ENCODE results near the gene CCDC9.
"Not testable (repeated sequence)": the region's sequence is repeated elsewhere in the genome, so short reads cannot be mapped to it uniquely, and the experiment has no call there.

Gene CCDC9

DNA sequence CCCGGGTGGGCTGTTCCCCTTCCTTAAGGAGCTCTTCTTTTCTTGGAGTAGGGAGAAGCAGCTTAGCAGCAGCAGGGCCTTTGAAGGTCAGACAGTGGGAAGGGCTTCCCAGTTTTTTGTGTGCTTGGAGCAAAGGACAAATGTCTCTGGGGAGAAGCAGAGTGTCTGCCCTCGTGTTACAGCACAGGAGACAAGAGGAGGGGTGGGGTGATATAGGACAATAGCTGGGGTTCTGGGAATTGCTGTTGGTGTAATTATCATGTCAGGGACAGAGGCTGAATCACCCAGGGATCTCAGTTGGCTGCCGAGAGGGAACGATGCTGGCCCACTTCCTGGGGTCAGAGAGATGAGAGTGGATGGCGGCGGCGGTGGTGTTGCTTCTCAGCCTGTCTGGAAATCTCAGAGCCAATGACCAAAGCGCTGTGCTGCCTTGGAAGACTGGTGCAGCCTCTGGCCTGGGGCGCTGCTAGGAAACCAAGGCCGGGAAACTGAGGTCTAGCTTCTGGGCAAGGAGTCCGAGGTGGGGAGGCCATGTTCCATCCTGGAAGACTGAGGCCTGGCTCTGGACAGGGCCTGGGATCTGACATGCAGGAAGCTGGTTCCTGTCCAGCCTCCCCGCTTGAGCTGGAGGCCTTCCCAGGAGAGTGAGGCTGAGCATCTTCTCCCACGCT lies 19.6 kb downstream of the CCDC9 start:
- no peak for ATAC-seq (ENCODE audit: low read depth)
- no peaks in the 10 kb centered on the region for H3K27me3 Mint-ChIP-seq
- peaks cover 4% of the 10 kb centered on the region for H3K36me3 Mint-ChIP-seq
- no peaks in the 10 kb centered on the region for H3K9me3 Mint-ChIP-seq
- H3K27ac Mint-ChIP-seq, result peak overlapping the region; percentile 79
- peaks cover 22% of the 10 kb centered on the region for H3K4me1 Mint-ChIP-seq
- H3K4me3 Mint-ChIP-seq, result peak overlapping the region; percentile 82
- no peak for DNase-seq (ENCODE audit: low spot score in 2 of 2)

DNA sequence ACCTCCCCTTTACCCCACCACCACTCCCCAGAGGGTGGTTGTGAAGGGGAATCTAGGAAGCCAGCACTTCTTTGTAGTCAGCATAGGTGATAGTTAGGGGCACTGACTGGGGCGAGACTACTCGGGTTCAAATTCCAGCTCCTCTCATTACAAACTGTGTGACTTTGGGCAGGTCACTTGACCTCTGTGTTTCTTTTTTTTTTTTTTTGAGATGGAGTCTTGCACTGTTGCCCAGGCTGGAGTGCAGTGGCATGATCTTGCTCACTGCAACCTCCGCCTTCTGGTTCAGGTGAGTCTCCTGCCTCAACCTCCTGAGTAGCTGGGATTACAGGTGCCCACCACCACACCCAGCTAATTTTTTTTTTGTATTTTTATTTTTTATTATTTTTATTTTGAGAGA lies 20.2 kb downstream of the CCDC9 start:
- not testable (repeated sequence) for H3K9me3 Mint-ChIP-seq; ATAC-seq (ENCODE audit: low read depth); H3K4me3 Mint-ChIP-seq; H3K27ac Mint-ChIP-seq; DNase-seq (ENCODE audit: low spot score in 2 of 2); H3K36me3 Mint-ChIP-seq; H3K27me3 Mint-ChIP-seq
- H3K4me1 Mint-ChIP-seq, result peaks cover 22% of the 10 kb centered on the region

DNA sequence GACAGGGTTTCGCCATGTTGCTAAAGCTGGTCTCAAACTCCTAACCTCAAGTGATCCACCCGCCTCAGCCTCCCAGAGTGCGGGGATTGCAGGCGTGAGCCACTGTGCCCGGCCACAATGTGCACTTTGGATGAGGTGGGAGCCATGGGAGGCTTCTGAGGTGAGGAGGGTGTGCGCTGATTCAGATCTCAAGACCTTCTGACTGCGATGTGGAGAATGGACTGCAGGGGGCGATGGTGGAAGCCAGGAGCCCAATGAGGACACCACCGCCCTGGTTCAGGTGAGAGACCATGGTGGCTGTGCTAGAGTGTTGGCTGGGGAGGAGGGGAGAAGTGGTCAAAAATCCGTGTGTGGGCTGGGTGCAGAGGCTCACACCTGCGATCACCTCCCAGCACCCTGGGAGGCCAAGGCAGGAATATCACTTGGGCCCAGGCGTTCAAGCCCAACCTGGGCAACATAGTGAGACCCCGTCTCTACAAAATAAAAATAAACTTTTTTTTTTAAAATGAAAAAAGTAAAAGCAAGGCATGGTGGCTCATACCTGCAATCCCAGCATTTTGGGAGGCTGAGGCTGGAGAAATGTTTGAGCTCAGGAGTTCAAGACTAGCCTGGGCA lies 24.0 kb downstream of the CCDC9 start:
- no peaks in the 10 kb centered on the region for H3K27me3 Mint-ChIP-seq
- H3K27ac Mint-ChIP-seq, result no peak overlapping the region
- no peaks in the 10 kb centered on the region for H3K9me3 Mint-ChIP-seq
- H3K4me3 Mint-ChIP-seq, result no peak overlapping the region
- ATAC-seq (ENCODE audit: low read depth) (peak; percentile 59), DNase-seq (ENCODE audit: low spot score in 2 of 2) (no peak)
- H3K36me3 Mint-ChIP-seq, result peaks cover 2% of the 10 kb centered on the region
- peaks cover 16% of the 10 kb centered on the region for H3K4me1 Mint-ChIP-seq

DNA sequence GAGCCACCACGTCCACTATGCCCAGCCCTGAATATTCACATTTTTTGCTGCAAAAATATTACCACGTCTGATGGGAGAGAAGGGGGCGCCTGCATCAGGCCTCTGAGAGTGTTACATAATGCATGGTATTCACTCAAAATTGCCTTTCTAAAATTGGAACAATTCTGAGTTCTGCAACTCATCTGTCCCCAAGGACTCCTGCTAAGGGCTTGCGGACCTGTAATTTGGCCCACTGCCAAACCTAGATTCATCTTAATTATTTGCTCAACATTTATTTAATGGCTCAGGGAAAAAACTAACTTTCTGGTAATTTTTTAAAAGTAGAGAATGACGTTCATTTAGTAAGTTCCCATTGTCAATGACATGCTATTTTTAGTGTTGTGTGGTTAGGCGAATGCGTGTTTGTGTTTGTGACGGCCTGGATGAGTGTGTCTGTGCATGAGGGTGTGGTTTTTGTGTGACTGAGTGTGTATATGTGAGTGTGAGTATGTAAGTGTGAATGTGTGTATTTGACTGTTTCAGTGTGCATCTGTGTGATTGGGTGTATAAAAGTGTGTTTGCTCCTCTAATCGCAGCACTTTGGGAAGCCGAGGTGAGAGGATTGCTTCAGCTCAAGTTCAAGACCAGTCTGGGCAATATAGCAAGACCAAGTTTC lies 27.2 kb downstream of the CCDC9 start:
- ATAC-seq (ENCODE audit: low read depth) (no peak), DNase-seq (ENCODE audit: low spot score in 2 of 2) (no peak)
- no peak overlapping the region for H3K27ac Mint-ChIP-seq
- peaks cover 10% of the 10 kb centered on the region for H3K4me1 Mint-ChIP-seq
- H3K36me3 Mint-ChIP-seq, result no peaks in the 10 kb centered on the region
- no peaks in the 10 kb centered on the region for H3K27me3 Mint-ChIP-seq
- H3K4me3 Mint-ChIP-seq, result no peak overlapping the region
- H3K9me3 Mint-ChIP-seq, result no peaks in the 10 kb centered on the region

DNA sequence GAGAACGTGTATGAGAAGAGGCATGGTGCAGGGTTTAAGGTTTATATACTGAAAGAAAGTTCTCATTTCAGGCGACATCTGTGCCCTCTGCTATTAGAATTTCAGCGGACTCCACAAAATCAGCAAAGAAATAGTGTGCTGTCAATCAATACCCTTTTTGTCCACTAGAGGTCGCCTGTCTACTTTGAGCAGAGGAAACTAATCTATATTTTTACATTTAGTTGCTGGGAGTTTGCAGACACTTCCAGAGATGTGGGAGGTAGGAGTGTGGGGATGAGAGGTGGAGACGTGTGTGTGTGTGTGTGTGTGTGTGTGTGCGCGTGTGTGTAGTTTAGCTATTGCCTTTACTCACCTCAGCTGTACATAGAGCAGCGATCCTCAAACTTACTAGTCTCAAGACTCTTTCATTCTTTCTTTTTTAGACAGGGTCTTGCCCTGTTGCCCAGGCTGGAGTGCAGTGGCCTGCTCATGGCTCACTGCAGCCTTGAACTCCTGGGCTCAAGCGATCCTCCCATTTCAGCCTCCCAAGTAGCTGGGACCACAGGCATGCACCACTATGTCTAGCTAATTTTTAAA lies 28.1 kb downstream of the CCDC9 start:
- Mint-ChIP-seq H3K36me3 (no peaks in the 10 kb centered on the region), H3K27ac (no peak overlapping the region), H3K4me3 (no peak overlapping the region), H3K27me3 (no peaks in the 10 kb centered on the region), H3K9me3 (no peaks in the 10 kb centered on the region), H3K4me1 (peaks cover 14% of the 10 kb centered on the region)
- ATAC-seq (ENCODE audit: low read depth) (no peak), DNase-seq (ENCODE audit: low spot score in 2 of 2) (peak; percentile 65 to 72)

DNA sequence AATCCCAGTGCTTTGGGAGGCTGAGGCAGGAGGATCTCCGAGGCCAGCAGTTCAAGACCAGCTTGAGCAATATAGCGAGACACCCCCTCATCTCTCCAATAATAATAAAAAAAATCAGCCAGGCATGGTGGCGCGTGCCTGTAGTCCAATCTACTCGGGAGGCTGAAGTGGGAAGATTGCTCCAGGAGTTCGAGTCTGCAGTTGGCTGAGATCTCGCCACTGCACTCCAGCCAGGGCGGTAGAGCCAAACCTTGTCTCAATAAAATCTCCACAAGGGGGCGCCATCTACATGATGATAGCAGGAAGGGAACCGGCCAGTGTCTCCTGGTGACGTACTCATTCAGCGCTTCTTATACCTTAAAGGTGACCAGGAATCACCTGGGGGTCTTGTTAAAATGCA lies 39.7 kb downstream of the CCDC9 start:
- no peaks in the 10 kb centered on the region for H3K9me3 Mint-ChIP-seq
- DNase-seq (ENCODE audit: low spot score in 2 of 2) (peak; percentile 82 to 87), ATAC-seq (ENCODE audit: low read depth) (peak; percentile 92)
- H3K4me1 Mint-ChIP-seq, result peaks cover 13% of the 10 kb centered on the region
- peaks cover 6% of the 10 kb centered on the region for H3K27me3 Mint-ChIP-seq
- no peak overlapping the region for H3K4me3 Mint-ChIP-seq
- no peaks in the 10 kb centered on the region for H3K36me3 Mint-ChIP-seq
- no peak overlapping the region for H3K27ac Mint-ChIP-seq

DNA sequence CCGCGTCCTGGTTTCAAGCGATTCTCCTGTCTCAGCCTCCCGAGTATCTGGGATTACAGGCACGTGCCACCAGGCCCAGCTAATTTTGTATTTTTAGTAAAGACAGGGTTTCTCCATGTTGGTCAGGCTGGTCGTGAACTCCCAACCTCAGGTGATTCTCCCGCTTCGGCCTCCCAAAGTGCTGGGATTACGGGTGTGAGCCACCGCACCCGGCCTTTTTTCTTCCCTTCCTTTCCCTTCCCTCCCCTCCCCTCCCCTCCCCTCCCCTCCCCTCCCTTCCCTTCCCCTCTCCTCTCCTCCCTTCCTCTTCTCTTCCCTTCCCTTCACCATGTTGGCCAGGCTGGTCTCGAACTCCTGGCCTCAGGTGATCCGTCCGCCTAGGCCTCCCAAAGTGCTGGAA lies 44.5 kb downstream of the CCDC9 start:
- not testable (repeated sequence) for H3K9me3 Mint-ChIP-seq; ATAC-seq (ENCODE audit: low read depth); H3K36me3 Mint-ChIP-seq; H3K27me3 Mint-ChIP-seq; DNase-seq (ENCODE audit: low spot score in 2 of 2); H3K4me3 Mint-ChIP-seq
- Mint-ChIP-seq H3K4me1 (peaks cover 24% of the 10 kb centered on the region), H3K27ac (peak overlapping the region; percentile 65)

DNA sequence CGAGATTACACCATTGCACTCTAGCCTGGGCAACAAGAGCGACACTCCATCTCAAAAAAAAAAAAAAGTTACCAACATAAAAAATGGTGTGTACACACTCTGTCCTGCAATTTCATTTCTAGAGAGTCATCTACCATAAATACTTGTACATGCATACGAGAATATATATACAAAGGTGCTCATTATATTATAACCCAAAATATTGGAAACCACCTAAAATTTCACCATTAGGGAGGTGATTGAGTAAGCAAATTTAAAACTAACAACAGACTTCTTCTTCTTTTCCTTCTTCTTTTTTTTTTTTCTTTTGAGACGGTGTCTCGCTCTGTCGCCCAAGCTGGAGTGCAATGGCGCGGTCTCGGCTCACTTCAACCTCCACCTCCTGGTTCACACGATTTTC lies 45.9 kb downstream of the CCDC9 start:
- H3K4me1 Mint-ChIP-seq, result peaks cover 20% of the 10 kb centered on the region
- H3K27me3 Mint-ChIP-seq, result peaks cover 15% of the 10 kb centered on the region
- no peaks in the 10 kb centered on the region for H3K9me3 Mint-ChIP-seq
- ATAC-seq (ENCODE audit: low read depth) (peak; percentile 65), DNase-seq (ENCODE audit: low spot score in 2 of 2) (no peak)
- H3K27ac Mint-ChIP-seq, result peak overlapping the region; percentile 16
- no peaks in the 10 kb centered on the region for H3K36me3 Mint-ChIP-seq
- H3K4me3 Mint-ChIP-seq, result no peak overlapping the region

DNA sequence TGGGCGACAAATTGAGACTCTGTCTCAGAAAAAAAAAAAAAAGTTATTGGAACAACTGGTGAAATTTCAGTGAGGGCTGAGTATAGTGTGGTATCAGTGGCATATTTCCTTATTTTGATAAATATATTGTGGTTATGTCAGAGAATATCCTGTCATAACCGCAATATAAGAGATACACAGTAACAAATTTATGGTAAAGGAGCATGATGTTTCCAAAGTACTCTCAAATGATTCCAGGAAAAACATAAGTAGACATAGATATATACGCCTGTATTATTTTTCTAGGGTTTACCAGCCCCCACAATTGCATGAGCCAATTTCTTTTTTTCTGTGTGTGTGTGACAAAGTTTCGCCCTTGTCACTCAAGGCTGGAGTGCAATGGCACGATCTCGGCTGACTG lies 47.6 kb downstream of the CCDC9 start:
- Mint-ChIP-seq H3K36me3 (no peaks in the 10 kb centered on the region), H3K9me3 (no peaks in the 10 kb centered on the region), H3K27ac (no peak overlapping the region), H3K4me1 (peaks cover 20% of the 10 kb centered on the region), H3K4me3 (no peak overlapping the region), H3K27me3 (peaks cover 17% of the 10 kb centered on the region)
- no peak for DNase-seq (ENCODE audit: low spot score in 2 of 2)
- no peak for ATAC-seq (ENCODE audit: low read depth)

DNA sequence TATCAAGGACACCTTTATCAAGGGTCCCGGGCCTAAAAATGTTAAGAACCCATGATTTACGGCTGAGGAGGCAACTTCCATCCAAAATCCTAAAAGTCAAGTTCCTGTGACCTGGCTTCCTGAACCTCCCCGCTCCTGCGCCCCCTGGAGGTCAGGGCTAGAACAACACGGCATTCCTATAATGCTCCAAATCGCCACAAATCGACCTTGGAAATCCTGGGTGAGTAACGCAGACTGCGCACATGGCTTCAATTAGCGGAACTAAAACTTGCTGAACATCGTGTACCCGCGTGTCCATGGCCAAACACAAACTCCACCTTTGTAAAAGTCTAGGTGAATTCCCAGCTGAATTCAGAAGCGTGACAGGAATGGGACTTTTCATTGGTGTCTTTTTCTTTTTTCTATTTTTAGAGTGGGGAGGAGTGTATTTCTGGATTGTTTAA lies 49.0 kb downstream of the CCDC9 start:
- H3K27ac Mint-ChIP-seq, result no peak overlapping the region

DNA sequence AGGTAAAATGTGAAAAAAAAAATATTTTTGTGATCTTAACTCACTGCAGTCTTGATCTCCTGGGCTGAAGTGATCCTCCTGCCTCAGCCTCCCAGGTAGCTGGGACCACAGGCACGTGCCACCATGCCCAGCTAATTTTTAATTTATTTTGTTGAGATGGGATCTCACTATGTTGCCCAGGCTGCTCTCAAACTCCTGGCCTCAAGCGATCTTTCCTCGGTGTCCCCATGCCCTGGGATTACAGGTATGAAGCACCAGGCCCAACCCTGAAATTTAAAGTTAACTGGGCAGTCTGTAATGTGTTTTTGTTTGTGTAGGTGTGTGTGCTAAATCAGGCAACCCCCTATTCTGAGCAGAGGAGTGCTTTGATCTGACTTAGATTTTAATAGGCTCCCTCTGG lies 50.0 kb downstream of the CCDC9 start:
- Mint-ChIP-seq H3K9me3 (no peaks in the 10 kb centered on the region), H3K4me1 (peaks cover 12% of the 10 kb centered on the region), H3K4me3 (no peak overlapping the region), H3K27me3 (peaks cover 16% of the 10 kb centered on the region), H3K27ac (no peak overlapping the region), H3K36me3 (no peaks in the 10 kb centered on the region)
- ATAC-seq (ENCODE audit: low read depth) (no peak), DNase-seq (ENCODE audit: low spot score in 2 of 2) (no peak)

More for the DNA sequence above, 49.0 kb downstream of the CCDC9 start:
- DNase-seq (ENCODE audit: low spot score in 2 of 2), result peak; percentile 38 to 48
- Mint-ChIP-seq H3K4me1 (peaks cover 18% of the 10 kb centered on the region), H3K4me3 (no peak overlapping the region), H3K9me3 (no peaks in the 10 kb centered on the region), H3K27me3 (peaks cover 20% of the 10 kb centered on the region), H3K36me3 (no peaks in the 10 kb centered on the region)
- ATAC-seq (ENCODE audit: low read depth), result peak; percentile 70

DNA sequence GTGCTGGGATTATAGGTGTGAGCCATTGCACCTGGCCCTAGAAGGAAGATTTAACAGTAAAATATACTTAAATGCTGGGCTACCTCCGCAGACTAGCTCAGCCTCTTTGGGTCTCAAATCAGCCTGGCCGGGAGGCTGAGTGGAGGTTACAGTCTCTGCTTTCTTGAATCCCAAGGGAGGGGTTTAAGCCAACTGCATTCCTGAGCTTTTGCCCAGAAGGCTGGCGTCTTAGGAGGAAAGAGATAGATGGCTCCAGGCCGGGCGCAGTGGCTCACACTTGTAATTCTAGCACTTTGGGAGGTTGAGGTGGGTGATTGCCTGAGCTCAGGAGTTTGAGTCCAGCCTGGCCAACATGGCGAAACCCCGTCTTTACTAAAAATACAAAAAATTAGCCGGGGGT lies 52.7 kb downstream of the CCDC9 start:
- no peak for DNase-seq (ENCODE audit: low spot score in 2 of 2)
- Mint-ChIP-seq H3K9me3 (no peaks in the 10 kb centered on the region), H3K36me3 (no peaks in the 10 kb centered on the region), H3K4me3 (no peak overlapping the region), H3K4me1 (peaks cover 6% of the 10 kb centered on the region), H3K27ac (no peak overlapping the region), H3K27me3 (peaks cover 18% of the 10 kb centered on the region)
- no peak for ATAC-seq (ENCODE audit: low read depth)

DNA sequence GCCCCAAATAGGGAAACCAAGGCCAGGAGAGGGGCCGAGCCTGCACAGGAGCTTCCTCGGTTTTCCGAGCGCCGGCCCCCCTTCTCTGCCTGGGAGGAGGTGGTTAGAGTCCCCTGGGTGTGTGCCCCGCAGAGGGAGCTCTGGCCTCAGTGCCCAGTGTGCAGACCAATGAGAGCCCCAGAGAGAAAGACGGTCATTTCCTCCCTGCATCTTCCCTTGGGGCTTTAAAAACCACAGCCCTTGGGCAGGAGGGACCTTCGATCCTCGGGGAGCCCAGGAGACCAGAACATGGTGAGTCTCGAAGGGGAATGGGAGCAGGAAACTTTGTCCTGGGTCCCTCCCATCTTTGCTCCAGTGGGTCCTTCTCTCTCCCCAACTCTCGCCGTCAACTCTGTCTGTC lies 53.3 kb downstream of the CCDC9 start, which contains the start of gene C5AR1:
TSS of gene C5AR1 (plus strand) at position 254 of the 400 bp plus-strand sequence. CDS start at position 289, 35 bp downstream.
- H3K27ac Mint-ChIP-seq, result no peak within 1 kb of the TSS
- no peak within 1 kb of the TSS for H3K4me3 Mint-ChIP-seq
- no peak for ATAC-seq (ENCODE audit: low read depth)
- H3K9me3 Mint-ChIP-seq, result no peaks in the 10 kb centered on the region
- H3K4me1 Mint-ChIP-seq, result peaks cover 6% of the 10 kb centered on the region
- H3K36me3 Mint-ChIP-seq, result no peaks in the 10 kb centered on the region
- peaks cover 18% of the 10 kb centered on the region for H3K27me3 Mint-ChIP-seq
- no peak for DNase-seq (ENCODE audit: low spot score in 2 of 2)

DNA sequence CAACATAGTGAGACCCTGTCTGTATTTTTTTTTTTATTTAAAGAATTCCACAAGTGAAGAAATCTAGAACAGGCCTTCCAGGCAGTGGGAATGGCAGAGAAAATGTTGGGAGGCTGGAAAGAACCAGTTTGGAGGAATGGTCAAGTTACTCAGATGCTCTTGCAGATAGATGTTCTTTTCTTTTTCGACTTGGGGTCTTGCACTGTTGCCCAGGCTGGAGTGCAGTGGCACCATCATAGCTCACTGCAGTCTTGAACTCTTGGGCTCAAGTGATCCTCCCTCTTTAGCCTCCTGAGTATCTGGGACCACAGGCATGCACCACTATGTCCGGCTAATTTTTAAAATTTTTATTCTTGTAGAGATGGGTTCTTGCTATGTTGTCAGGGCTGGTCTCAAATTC lies 54.0 kb downstream of the CCDC9 start:
- Mint-ChIP-seq H3K36me3 (no peaks in the 10 kb centered on the region), H3K4me1 (peaks cover 4% of the 10 kb centered on the region), H3K4me3 (no peak overlapping the region), H3K27ac (no peak overlapping the region), H3K9me3 (no peaks in the 10 kb centered on the region), H3K27me3 (peaks cover 16% of the 10 kb centered on the region)
- DNase-seq (ENCODE audit: low spot score in 2 of 2) (no peak), ATAC-seq (ENCODE audit: low read depth) (no peak)

Measured in memory B cell (primary cell).